ENCODE measurements around the gene PDLIM5. TPM values are rescaled to one million over a fixed set of nuclear protein-coding genes. Genes with fewer than 3 reads are reported as not detected.

Gene PDLIM5
- total RNA-seq, 1 donor from 2014 or later: 75.3 TPM

- Histone ChIP-seq H3K4me3 (ENCODE audit: low read depth, low read length) (no peak overlapping the region), H3K36me3 (ENCODE audit: control insufficient read depth, insufficient read depth, low read length) (no peaks in the 10 kb centered on the region), H3K27me3 (ENCODE audit: control insufficient read depth, insufficient read depth, low read length) (no peaks in the 10 kb centered on the region)
- no peak for DNase-seq (ENCODE audit: low read depth)
- no peak for TF ChIP-seq CTCF (IDR thresholded peaks at IDR 0.05; ENCODE audit: insufficient read depth, low read length, poor library complexity, severe bottlenecking)
Measured at GRCh38 chr4:94439606-94440005, 12.1 kb upstream of the PDLIM5 start.

- TF ChIP-seq CTCF (IDR thresholded peaks at IDR 0.05; ENCODE audit: insufficient read depth, low read length, poor library complexity, severe bottlenecking): no peak
- no peak for DNase-seq (ENCODE audit: low read depth)
- no peak overlapping the region for H3K4me3 ChIP-seq (ENCODE audit: low read depth, low read length)
- H3K27me3 ChIP-seq (ENCODE audit: control insufficient read depth, insufficient read depth, low read length): no peaks in the 10 kb centered on the region
- no peaks in the 10 kb centered on the region for H3K36me3 ChIP-seq (ENCODE audit: control insufficient read depth, insufficient read depth, low read length)
Measured at GRCh38 chr4:94441838-94442237, 9.9 kb upstream of the PDLIM5 start.

- Histone ChIP-seq H3K4me3 (ENCODE audit: low read depth, low read length) (no peak overlapping the region), H3K36me3 (ENCODE audit: control insufficient read depth, insufficient read depth, low read length) (no peaks in the 10 kb centered on the region), H3K27me3 (ENCODE audit: control insufficient read depth, insufficient read depth, low read length) (no peaks in the 10 kb centered on the region)
- no peak for TF ChIP-seq CTCF (IDR thresholded peaks at IDR 0.05; ENCODE audit: insufficient read depth, low read length, poor library complexity, severe bottlenecking)
- no peak for DNase-seq (ENCODE audit: low read depth)
Measured at GRCh38 chr4:94442251-94442650, 9.5 kb upstream of the PDLIM5 start.

GRCh38 chr4:94446386-94446785 lies 5.4 kb upstream of the PDLIM5 start:
- H3K27me3 ChIP-seq (ENCODE audit: control insufficient read depth, insufficient read depth, low read length): no peaks in the 10 kb centered on the region
- H3K36me3 ChIP-seq (ENCODE audit: control insufficient read depth, insufficient read depth, low read length): no peaks in the 10 kb centered on the region
- DNase-seq (ENCODE audit: low read depth): no peak
- TF ChIP-seq CTCF (IDR thresholded peaks at IDR 0.05; ENCODE audit: insufficient read depth, low read length, poor library complexity, severe bottlenecking): no peak
- H3K4me3 ChIP-seq (ENCODE audit: low read depth, low read length): no peak overlapping the region

DNA sequence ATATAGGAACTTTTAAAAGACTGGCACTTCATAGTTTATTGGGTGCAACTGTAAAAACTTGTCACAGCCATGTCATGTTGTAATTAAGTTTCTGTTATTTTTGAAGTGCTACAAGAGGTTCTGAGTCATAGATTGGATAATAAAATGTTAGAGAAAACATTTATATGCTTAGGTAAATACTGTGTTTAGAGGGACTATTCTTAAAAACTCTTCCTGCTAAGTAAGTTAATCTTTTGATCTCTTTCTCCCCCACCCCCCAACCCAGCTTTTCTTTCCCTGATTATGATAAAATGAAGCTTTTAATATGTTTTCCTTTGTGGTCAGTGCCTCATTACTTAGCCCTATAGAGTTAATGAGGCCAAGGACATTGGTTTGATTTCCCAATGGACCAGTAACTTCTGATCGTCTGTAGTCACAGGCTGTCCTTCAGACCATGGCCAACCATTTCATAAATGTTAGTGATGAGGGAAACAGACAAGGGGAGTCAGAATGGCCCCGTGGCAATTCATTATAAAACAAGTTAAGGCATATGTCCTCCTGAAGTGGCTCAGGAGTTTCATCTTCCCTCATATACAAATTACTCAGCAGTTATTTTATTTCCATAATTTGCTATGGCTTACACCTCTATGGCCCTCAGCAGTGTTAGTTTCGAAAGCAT lies 3.9 kb upstream of the PDLIM5 start:
- no peak for DNase-seq (ENCODE audit: low read depth)
- H3K36me3 ChIP-seq (ENCODE audit: control insufficient read depth, insufficient read depth, low read length): no peaks in the 10 kb centered on the region
- TF ChIP-seq CTCF (IDR thresholded peaks at IDR 0.05; ENCODE audit: insufficient read depth, low read length, poor library complexity, severe bottlenecking): no peak
- no peak overlapping the region for H3K4me3 ChIP-seq (ENCODE audit: low read depth, low read length)
- H3K27me3 ChIP-seq (ENCODE audit: control insufficient read depth, insufficient read depth, low read length): no peaks in the 10 kb centered on the region

- Histone ChIP-seq H3K27me3 (ENCODE audit: control insufficient read depth, insufficient read depth, low read length) (no peaks in the 10 kb centered on the region), H3K36me3 (ENCODE audit: control insufficient read depth, insufficient read depth, low read length) (no peaks in the 10 kb centered on the region)
Measured at GRCh38 chr4:94448815-94449375, 2.8 kb upstream of the PDLIM5 start.

More at GRCh38 chr4:94448815-94449375, 2.8 kb upstream of the PDLIM5 start:
- no peak for DNase-seq (ENCODE audit: low read depth)
- H3K4me3 ChIP-seq (ENCODE audit: low read depth, low read length): no peak overlapping the region
- no peak for TF ChIP-seq CTCF (IDR thresholded peaks at IDR 0.05; ENCODE audit: insufficient read depth, low read length, poor library complexity, severe bottlenecking)

Data from kidney epithelial cell (primary cell).